Breast epithelium (tissue), 3 donors: ENCODE data around the gene PHKA2.

Experiments
- CTCF ChIP-seq, 3 donors: fragments of 450-650 bp; IDR thresholded peaks; one replicate each; pipeline ENCODE4 v1.5.1; 2016 to 2017; ENCODE audit warnings: antibody characterized with exemption in 3 of 3, mild to moderate bottlenecking in 3 of 3, moderate library complexity in 3 of 3
- POLR2A ChIP-seq: fragments of 450-650 bp; IDR thresholded peaks from one replicate; pipeline ENCODE4 v1.6.1; 2016; ENCODE audit warnings: antibody characterized with exemption, mild to moderate bottlenecking, moderate library complexity
- POLR2AphosphoS5 ChIP-seq, 3 donors: sonication (generic); formaldehyde crosslinking; IDR thresholded peaks; one replicate each; pipeline ENCODE4 v1.6.1; 2017; ENCODE audit warnings: antibody characterized with exemption in 3 of 3

- TF ChIP-seq POLR2A: no peak
- no peak for TF ChIP-seq CTCF (IDR thresholded peaks at IDR 0.05)
- no peak for TF ChIP-seq POLR2AphosphoS5 (IDR thresholded peaks at IDR 0.05)
These were observed 37.8 kb downstream of the PHKA2 start for GRCh38 chrX:18946157-18946556.
